Activated CD4-positive, alpha-beta T cell treated with anti-CD3 and anti-CD28 coated beads for 4 hours (primary cell): ENCODE results near the gene LRRC49.
"Not testable (repeated sequence)": the region's sequence is repeated elsewhere in the genome, so short reads cannot be mapped to it uniquely, and the experiment has no call there.

Experiments
- DNase-seq, 2 donors: peaks; one replicate each; pipeline ENCODE4 v3.0.0-alpha.2; 2020

Gene LRRC49

DNA sequence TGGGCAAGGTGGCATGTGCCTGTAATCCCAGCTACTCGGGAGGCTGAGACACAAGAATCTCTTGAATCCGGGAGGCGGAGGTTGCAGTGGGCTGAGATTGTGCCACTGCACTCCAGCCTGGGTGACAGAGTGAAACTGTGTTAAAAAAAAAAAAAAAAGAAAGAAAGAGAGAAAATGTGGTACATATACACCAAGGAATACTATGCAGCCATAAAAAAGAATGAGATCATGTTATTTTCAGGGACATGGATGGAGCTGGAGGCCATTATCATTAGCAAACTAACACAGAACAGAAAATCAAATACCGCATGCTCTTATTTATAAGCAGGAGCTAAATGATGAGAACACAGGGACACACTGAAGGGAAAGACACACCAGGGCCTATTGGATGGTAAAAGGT is 111.9 kb downstream of the LRRC49 start:
- DNase-seq: not testable (repeated sequence)

DNA sequence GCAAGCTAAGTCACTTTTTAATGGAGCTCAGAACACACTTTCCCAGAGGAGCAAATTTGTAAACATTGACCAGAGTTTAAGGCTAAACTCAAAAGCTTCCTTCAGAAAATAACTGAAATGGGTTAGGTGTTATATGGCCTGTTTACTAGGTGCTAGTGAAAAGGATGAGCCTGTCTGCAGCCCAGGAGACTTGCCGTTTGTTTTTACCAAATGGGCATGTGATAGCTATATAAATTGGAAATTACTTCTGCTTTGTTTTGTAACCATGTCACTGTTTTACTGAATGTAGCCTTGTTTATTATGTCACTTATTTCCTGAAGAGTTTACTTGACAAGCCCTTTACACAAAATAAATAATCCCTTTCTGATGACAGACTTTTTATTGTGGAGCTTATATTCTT is 113.3 kb downstream of the LRRC49 start:
- no peak for DNase-seq

DNA sequence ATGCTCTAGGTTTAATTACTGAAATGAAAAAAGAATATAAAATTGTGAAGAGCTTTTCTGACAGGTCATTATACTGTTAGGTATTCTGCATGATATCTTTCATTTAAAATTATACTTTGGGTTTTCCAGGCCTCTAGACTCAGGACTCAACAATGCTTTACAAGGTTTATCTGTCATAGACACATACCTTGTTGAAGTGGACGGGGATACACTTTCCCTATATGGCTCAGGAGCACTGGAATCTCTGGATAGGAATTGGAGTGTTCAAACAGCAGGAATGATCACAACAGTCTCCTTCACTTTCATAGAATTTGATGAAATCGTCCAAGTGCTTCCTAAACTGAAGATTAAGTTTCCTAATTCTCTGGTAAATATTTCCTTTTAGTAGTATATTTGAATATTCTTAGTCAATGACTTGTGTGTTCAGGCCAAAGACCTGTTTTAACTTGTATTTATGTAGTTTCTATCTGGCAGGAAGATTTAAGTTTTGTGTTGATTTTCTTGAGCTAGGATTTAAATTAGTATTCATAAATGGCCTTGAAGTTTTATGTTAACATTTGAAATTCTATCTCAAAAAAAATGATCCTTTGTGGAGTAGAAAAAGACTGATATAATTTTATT is 115.7 kb downstream of the LRRC49 start:
- DNase-seq: no peak

DNA sequence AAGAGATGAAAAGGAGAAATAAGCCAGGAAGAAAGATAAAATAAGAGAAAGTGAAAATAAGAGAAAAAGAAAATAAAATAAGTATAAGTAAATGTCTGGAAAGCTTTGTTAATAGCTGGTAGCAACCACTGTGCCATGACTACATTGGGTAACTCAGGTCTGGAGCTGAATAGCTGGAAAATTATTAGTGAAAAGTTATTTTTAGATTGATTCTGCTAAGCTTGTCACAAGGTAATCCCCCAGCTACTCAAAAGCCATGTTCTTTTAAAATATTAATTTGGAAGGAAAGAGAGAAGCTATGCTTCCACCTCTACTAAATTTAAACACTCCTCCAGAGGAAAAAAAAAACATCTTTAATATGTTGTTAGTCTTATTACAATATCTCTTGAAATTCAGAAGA is 117.8 kb downstream of the LRRC49 start:
- no peak for DNase-seq

DNA sequence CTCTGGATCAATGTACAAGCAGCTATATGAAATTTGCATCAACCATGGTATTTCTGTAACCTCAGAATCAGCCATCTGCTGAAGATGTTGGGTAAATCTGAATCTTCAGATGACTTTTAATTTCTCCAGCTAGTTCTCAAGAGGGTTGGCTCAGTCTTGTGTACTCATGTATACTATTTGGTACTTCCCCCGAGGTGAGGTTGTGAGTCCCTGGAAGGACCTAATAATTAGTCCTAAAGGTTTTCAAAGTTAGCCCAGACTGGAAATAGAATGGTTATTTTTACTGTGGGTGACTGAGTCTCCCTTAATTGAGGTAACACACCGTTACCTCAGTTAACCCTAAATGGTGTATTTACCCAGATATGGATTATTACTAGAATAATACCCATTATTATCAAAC is 118.4 kb downstream of the LRRC49 start:
- no peak for DNase-seq

DNA sequence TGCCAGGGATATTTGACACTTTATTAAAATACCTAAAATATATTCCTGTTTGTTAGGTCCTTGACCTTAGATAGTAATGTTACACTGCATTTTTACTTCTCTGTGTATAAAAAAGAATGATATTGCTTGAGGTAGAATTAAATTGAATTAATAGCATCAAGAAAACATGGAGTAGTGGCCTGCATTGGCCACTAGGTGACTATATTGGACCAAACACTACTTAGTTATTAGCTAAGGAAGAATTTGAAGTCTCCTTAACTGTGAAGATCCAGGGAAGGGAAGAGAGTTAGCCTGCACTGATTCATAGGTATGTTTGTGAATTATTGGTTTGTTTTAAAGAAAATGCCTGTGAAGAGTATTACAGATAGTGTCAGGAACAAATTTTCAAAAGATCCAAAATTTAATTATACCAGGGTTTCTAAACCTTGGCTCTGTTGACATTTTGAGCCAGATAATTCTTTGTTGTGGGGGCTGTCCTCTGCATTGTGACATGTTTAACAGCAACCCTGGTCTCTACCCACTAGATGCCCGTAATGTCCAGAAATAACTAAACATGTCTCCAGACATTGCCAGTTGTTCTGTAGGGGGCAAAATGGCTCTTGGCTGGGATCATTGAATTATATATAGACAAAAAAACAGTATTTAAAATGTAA is 119.0 kb downstream of the LRRC49 start:
- DNase-seq: no peak

DNA sequence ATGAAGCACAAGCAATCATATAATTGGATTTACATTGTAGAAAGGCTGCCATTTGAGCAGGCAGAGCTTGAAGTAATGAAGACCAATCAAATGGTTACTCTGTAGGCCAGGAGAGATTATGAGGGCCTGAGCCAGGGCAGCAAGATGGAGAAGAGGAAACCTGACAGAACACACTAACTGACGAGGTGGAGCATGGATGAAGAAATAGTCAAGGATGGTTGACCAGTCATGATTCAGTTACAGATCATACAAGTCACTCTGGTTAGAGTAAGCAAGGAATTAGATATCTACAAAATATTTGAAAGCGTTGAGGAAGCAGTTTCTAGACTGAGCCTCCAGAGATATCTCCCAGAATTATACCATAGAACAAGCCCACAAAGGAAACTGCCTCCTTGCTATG is 120.8 kb downstream of the LRRC49 start:
- DNase-seq: no peak

DNA sequence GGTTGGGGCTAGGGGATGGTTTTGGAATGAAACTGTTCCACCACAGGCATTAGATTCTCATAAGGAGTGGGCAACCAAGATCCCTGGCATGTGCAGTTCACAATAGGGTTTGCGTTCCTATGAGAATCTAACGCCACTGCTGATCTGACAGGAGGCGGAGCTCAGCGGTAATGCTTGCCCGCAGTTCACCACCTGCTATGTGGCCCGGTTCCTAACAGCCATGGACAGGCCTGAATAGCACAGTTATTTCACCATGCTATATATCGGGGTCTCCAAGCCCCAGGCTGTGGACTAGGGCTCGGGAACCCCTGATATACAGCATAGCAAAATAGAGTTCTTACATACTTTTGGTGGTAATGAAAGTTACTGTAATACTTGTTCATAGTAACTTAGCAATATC is 122.7 kb downstream of the LRRC49 start:
- no peak for DNase-seq

DNA sequence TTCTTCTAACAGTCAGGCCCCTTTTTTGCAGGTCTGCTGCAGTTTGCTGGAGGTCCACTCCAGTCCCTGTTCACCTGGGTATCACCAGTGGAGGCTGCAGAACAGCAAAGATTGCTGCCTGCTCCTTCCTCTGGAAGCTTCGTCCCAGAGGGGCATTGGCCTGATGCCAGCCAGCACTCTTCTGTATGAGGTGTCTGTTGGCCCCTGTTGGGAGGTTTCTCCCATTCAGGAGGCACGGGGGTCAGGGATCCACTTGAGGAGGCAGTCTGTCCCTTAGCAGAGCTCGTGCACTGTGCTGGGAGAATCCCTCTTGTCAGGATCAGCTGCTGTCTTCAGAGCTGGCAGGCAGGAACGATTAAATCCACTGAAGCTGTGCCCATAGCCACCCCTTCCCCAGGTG is 138.6 kb downstream of the LRRC49 start:
- DNase-seq: not testable (repeated sequence)

DNA sequence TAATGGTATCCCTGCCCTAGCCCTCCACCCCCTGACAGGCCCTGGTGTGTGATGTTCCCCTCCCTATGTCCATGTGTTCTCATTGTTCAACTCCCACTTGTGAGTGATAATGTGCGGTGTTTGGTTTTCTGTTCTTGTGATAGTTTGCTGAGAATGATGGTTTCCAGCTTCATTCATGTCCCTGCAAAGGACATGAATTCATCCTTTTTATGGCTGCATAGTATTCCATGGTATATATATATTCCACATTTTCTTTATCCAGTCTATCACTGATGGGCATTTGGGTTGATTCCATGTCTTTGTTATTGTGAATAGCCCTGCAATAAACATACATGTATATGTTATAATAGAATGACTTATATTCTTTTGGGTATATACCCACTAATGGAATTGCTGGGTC is 142.9 kb downstream of the LRRC49 start:
- not testable (repeated sequence) for DNase-seq

DNA sequence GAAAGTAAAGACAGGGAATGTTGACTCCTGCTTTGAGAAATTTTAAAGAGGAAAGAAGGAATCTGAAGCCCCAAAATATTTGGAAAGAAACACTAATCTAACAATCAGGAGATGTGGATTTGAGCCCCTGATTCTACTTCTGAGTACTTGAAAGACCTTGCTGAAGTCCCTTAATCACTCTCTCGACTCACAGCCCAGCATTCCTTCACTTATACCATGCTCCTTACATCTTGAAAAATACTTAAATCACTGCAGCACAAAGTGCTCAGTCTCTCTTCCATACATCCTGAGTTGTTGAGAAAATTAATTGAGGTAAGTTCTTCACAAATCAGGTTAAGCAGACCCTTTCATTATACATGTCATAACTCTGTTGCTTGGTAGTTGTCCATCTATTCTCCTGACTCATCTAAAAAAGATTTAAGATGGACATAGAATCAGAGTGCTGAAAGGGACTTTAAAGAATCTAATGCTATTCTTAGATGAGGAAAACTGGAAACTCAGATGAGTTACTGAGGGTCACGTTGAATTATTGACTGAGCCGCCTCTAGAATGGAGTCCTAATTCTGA is 149.8 kb downstream of the LRRC49 start:
- DNase-seq: no peak

DNA sequence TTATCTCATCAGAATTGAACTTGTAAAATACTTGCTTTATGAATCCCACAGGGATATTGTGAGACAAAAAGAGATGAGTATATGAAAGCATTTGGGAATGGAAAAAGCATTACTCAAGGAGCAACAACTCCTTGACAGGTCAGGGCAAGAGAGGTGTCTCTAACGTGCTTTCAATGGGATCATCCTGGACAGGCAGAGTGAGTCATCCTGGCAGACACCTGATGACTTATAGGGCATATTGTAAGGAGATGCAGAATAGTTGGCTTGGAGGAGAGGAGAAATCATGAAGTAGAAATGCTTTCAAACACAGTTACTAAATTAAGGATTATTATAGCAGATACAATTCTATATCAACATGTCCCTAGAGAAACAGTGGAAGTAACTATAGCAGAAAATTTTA is 150.7 kb downstream of the LRRC49 start:
- no peak for DNase-seq

DNA sequence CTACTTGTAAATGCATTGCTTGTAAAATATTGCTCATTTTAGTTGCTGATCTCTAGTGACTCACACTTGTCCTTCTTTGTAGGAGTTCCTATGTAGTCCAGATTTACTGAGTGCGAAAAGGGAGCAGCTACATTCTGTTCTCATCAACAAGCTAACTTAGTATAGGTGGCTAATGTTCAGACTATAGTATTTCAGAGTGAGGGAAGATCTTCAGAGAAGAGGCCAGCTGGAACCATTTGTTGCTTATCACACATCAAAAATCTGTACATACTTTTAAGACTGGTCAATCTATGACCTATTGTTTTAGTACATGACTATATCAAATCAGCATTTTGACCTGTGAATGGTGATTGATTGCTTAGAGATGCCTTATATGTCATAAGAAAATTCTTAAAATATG is 151.4 kb downstream of the LRRC49 start:
- DNase-seq: no peak

DNA sequence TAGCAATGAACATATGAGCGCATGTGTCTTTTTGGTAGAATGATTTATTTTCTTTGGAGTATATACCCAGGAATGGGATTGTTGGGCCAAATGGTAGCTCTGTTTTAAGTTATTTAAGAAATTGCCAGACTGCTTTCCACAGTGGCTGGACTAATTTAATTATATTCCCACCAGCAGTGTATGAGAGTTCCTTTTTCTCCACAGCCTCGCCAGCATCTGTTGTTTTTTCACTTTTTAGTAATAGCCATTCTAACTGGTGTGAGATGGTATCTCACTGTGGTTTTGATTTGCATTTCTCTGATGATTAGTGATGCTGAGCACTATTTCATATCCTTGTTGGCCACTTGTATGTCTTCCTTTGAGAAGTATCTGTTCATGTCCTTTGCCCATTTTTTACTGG is 153.5 kb downstream of the LRRC49 start:
- not testable (repeated sequence) for DNase-seq

DNA sequence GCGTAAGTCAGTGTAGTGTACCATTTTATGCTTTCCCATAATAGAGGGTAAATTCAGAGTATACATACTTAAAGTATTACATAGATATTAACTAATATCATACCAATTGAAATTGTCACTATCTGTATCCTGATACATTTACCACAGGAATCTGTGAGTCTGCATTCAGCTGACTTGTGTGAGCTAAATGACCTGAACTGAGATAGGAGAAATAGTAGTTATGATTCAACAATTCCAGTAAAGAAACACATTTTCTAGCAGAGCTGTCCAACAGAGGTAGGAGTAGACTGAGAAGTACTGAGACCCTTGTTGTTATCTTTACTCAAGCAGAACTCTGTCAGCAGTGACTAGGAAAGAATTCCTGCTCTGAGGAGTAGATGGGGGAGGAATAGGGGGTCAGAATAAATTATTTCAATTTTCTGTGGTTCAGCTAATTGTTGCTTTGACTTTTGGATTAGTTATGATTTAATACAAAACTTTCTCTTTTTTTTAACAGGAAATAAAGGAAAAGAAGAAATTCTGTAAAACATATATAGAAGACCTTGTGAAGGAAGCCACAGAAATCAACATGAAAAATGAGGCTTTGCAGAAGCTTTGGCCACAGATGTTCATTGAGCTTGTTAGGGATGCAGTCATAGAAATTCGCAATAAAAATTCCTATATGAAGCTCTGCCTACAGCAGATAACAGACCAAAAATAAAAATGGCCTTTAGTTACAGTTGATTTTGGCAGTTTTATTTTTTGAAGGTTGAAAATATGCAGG is 156.5 kb downstream of the LRRC49 start:
- DNase-seq: no peak

DNA sequence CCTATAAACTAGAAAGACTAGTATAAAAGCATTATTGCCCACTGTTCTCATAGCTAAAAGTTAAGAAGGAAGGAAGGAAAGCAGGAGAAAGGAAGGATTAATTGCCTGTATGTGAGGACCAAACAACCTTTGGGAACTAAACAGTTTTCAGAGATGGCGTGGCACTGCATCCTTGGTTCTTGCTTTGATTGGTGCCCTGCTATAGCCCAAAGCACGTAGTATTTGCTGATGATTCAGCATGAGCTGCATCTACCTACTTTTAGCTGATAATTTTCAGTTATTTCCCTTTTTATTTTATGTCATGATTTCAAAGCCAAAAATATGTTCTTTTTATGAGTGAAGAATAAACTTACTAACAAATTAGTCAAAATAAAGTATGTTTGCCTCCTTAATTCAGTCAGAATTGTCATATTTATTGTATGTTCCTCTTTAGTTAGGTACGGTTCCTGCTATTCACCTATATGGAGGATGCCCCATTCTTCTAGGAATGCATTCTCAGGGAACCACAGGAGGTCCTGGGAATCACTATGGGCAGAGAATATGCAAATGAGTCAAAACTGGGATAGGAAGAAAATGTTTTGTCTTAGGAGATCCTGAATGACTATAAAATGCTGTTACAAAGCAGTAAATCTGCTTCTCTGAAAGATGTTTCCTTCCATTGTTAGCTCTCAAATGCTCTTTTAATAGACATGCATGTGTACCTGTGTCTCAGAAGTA is 157.2 kb downstream of the LRRC49 start:
- no peak for DNase-seq

DNA sequence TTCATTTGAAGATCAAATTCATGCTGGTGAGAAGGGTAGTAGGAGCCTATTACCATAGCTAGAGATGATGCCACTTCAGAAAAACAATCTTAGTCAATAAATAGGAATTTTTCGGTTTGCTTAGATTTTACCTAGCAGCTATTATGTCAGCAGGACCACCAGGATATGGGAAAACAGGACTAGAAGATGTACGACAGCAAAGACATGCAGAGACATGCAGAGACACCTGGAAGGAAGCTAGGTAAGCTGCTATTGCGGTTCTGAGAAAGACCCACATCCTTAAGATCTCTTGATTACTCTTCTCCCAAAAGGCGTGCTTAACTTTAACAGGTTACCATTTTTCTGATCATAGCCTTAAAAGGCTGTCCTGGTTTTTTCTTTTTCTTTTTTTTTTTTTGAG is 157.8 kb downstream of the LRRC49 start:
- no peak for DNase-seq

DNA sequence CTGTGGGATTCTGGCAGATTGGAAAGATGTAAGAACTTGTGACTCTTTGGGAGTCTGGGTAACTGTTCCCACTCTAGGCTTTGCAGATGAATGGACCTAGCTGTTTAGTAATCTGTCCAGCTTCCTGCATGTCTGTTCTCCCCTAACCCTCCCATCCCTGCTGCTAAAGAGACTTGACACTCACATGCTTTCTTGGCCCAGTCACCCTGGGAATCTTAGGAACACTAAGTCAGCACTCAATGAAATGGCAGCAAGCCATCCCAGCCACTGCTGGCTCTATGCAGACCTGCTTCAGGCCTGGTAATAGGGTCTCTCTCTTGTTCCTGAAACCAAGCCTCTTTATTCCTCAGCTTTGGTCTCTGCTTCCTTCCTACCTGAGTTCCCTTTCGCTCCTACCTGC is 158.9 kb downstream of the LRRC49 start:
- DNase-seq: no peak

DNA sequence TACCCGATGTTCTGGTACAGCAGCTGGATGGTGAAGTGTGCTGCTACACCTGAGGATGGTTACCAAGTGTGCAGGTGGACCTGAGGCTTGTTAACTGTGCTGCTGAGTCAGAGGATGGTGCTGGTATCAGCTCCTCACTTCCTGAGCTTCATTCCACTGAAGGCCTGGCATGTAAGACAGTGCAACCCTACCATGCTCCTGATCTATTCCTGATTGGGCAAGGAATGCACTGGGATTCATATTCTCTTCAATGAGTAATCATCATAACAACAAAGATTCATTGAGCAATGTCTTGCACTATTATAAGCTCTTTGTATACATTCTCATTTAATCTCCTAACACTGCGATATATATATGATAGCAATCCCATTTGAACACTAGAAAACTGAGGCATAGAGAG is 159.7 kb downstream of the LRRC49 start:
- no peak for DNase-seq

DNA sequence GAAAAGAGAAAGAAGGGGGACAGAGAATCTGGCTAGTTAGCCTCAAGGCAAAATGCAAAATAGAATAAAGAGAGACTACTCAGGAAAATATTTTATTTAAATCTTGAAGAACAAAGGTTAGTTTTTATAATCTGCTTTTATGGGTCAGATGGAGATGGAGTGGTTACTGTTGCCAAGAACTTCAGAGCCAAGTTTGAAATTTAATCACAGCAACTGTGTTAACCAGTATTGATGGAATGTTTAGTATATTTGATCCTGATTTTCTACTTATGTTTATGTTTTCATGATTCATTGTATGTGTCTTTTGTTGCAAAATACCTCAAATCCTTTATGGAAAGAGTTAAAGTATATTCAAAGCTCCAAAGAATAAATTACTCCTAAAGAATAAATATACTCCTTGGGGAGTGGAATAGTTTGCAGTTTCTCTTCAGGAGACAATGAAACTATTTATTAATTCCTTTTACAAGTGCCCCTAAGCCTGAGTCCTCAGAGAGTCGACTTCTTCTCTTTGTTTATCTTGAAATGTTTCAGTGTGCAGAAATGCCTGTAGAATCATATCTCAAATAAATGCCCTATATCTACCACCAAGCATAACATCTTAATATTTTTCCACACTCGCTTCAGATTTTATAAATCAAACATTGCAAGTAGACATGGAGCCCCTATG is 161.8 kb downstream of the LRRC49 start:
- DNase-seq: no peak

DNA sequence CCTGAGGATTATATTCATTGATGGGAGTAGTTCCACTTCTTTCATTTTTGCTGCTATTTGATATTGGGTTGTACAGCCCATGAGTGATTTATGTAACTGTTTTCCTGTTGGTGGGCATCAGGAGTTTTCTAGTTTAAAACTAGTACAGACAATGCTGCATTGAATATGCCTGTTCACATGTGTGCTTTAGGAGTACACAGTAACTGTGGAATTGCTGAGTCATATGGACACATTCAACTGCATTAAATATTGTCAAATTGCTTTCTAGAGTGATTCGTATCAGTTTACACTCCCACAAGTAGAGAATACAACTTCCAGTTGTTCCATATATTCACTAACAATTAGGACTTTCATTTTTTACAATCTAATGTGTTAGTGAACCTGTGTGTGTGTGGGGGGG is 162.8 kb downstream of the LRRC49 start:
- no peak for DNase-seq

DNA sequence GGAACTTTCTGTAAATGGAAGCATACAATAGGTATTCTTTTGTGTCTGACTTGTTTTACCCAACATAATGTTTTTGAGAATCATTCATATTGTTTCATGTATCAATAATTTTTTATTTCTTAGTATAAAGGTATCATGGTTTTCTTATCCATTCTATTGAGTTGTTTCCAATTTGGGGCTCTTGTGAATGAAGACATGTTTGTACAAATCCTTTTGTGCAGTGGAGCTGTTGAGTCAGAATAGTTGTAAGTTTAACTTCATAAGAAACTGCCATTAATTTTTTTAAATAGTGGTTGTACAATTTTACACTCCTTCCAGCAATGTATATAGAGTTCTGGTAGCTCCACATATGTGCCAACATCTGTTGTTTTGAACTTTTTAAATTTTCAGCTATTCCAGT is 163.5 kb downstream of the LRRC49 start:
- DNase-seq: no peak

DNA sequence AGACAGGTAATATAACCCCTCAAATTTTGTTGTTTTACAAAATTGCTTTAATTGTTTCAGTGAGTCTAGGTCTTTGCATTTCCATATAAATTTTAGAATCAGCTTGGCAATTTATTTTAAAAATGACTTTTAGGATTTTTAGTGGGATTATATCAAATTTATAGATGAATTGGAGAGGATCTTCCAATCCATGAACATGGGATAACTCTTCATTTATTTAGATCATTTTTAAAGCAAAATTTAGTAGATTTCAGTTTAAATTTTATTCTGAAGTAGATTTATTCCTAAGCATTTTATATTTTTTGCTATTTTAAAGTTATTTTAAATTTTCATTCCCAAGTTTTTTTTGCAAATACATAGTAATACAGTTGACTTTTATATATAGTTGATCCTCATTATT is 164.5 kb downstream of the LRRC49 start:
- DNase-seq: no peak
